ENCODE results near the gene PTK7.
A peak's percentile ranks its signal among the peaks of the same experiment; 100 is the strongest.

Gene PTK7

GRCh38 chr6:43150051-43150751, 74.1 kb downstream of the PTK7 start:
- no peak overlapping the region for H3K18ac ChIP-seq (ENCODE audit: low read depth in 1 of 2, low read length in 2 of 2)
- H3K36me3 ChIP-seq (ENCODE audit: control insufficient read depth in 1 of 2, insufficient read depth in 2 of 2, low read depth in 1 of 2, low read length in 2 of 2) = peaks cover 18 to 74% of the 10 kb centered on the region in 2 experiments
- no peak overlapping the region for H3K23ac ChIP-seq (ENCODE audit: low read length in 2 of 2)
- no peaks in the 10 kb centered on the region for H3K27me3 ChIP-seq (ENCODE audit: control insufficient read depth in 1 of 2, insufficient read depth in 1 of 2, low read length in 2 of 2)
- H2BK12ac ChIP-seq (ENCODE audit: low read length in 2 of 2) = no peak overlapping the region
- no peak overlapping the region for H2AFZ ChIP-seq (ENCODE audit: low read depth, low read length)
- no peak overlapping the region for H3K14ac ChIP-seq (ENCODE audit: low read length in 2 of 2)
- no peaks in the 10 kb centered on the region for H3K9me3 ChIP-seq (ENCODE audit: control insufficient read depth, low read length)
- peaks cover 3% of the 10 kb centered on the region for H3K4me1 ChIP-seq (ENCODE audit: control insufficient read depth, insufficient read depth, low read depth, low read length)
- H3K4ac ChIP-seq (ENCODE audit: low read depth in 1 of 2, low read length in 2 of 2) = no peak overlapping the region
- no peak overlapping the region for H4K8ac ChIP-seq (ENCODE audit: low read length)
- H4K91ac ChIP-seq (ENCODE audit: low read length) = no peak overlapping the region
- DNase-seq = no peak
- H3K79me1 ChIP-seq (replicated peaks; ENCODE audit: low read length, poor library complexity, severe bottlenecking) = peaks cover 24% of the 10 kb centered on the region
- H3K9ac ChIP-seq (ENCODE audit: low read length) = no peak overlapping the region
- no peak overlapping the region for H2AK5ac ChIP-seq (ENCODE audit: low read length, severe bottlenecking)
- H2BK15ac ChIP-seq (ENCODE audit: low read depth, poor library complexity, severe bottlenecking) = no peak overlapping the region
- no peak overlapping the region for H2BK120ac ChIP-seq (ENCODE audit: low read depth, low read length)
- H3K27ac ChIP-seq (ENCODE audit: low read length, poor library complexity, severe bottlenecking) = no peak overlapping the region
- no peak overlapping the region for H2BK5ac ChIP-seq (ENCODE audit: low read depth, low read length, poor library complexity, severe bottlenecking)
- 94% methylated on average over 6 of the region's 7 CpGs for WGBS
- H3K4me3 ChIP-seq (ENCODE audit: insufficient read depth in 1 of 2, low read depth in 1 of 2, low read length in 2 of 2) = no peak overlapping the region
- no peak overlapping the region for H3K4me2 ChIP-seq (ENCODE audit: low read length, poor library complexity, severe bottlenecking)

GRCh38 chr6:43159599-43159998, 83.5 kb downstream of the PTK7 start:
- 97% methylated on average over 8 of the region's 11 CpGs for WGBS
- Histone ChIP-seq H4K91ac (ENCODE audit: low read length) (no peak overlapping the region), H3K14ac (ENCODE audit: low read length in 2 of 2) (no peak overlapping the region), H3K27me3 (ENCODE audit: control insufficient read depth in 1 of 2, insufficient read depth in 1 of 2, low read length in 2 of 2) (no peaks in the 10 kb centered on the region), H3K9me3 (ENCODE audit: control insufficient read depth, low read length) (no peaks in the 10 kb centered on the region), H3K18ac (ENCODE audit: low read depth in 1 of 2, low read length in 2 of 2) (no peak overlapping the region), H2AK5ac (ENCODE audit: low read length, severe bottlenecking) (no peak overlapping the region), H4K8ac (ENCODE audit: low read length) (no peak overlapping the region), H3K4ac (ENCODE audit: low read depth in 1 of 2, low read length in 2 of 2) (no peak overlapping the region), H3K79me1 (replicated peaks; ENCODE audit: low read length, poor library complexity, severe bottlenecking) (peaks cover 8% of the 10 kb centered on the region), H3K27ac (ENCODE audit: low read length, poor library complexity, severe bottlenecking) (no peak overlapping the region), H3K36me3 (ENCODE audit: control insufficient read depth in 1 of 2, insufficient read depth in 2 of 2, low read depth in 1 of 2, low read length in 2 of 2) (peaks cover 10 to 61% of the 10 kb centered on the region in 2 experiments), H2BK15ac (ENCODE audit: low read depth, poor library complexity, severe bottlenecking) (no peak overlapping the region), H2BK120ac (ENCODE audit: low read depth, low read length) (no peak overlapping the region), H3K4me1 (ENCODE audit: control insufficient read depth, insufficient read depth, low read depth, low read length) (peaks cover 3% of the 10 kb centered on the region), H2BK12ac (ENCODE audit: low read length in 2 of 2) (no peak overlapping the region), H3K23ac (ENCODE audit: low read length in 2 of 2) (no peak overlapping the region), H3K9ac (ENCODE audit: low read length) (no peak overlapping the region), H2BK5ac (ENCODE audit: low read depth, low read length, poor library complexity, severe bottlenecking) (no peak overlapping the region), H2AFZ (ENCODE audit: low read depth, low read length) (no peak overlapping the region), H3K4me3 (ENCODE audit: insufficient read depth in 1 of 2, low read depth in 1 of 2, low read length in 2 of 2) (no peak overlapping the region), H3K4me2 (ENCODE audit: low read length, poor library complexity, severe bottlenecking) (no peak overlapping the region)
- no peak for DNase-seq

- Histone ChIP-seq H3K4me1 (ENCODE audit: control insufficient read depth, insufficient read depth, low read depth, low read length) (peaks cover 3% of the 10 kb centered on the region), H4K91ac (ENCODE audit: low read length) (no peak overlapping the region), H2BK12ac (ENCODE audit: low read length in 2 of 2) (no peak overlapping the region), H3K27me3 (ENCODE audit: control insufficient read depth in 1 of 2, insufficient read depth in 1 of 2, low read length in 2 of 2) (no peaks in the 10 kb centered on the region), H3K9ac (ENCODE audit: low read length) (no peak overlapping the region), H3K4me3 (ENCODE audit: insufficient read depth in 1 of 2, low read depth in 1 of 2, low read length in 2 of 2) (no peak overlapping the region), H3K9me3 (ENCODE audit: control insufficient read depth, low read length) (no peaks in the 10 kb centered on the region), H3K23ac (ENCODE audit: low read length in 2 of 2) (no peak overlapping the region), H4K8ac (ENCODE audit: low read length) (no peak overlapping the region), H3K79me1 (replicated peaks; ENCODE audit: low read length, poor library complexity, severe bottlenecking) (peaks cover 2% of the 10 kb centered on the region), H3K36me3 (ENCODE audit: control insufficient read depth in 1 of 2, insufficient read depth in 2 of 2, low read depth in 1 of 2, low read length in 2 of 2) (peaks cover 7 to 40% of the 10 kb centered on the region in 2 experiments), H2BK15ac (ENCODE audit: low read depth, poor library complexity, severe bottlenecking) (no peak overlapping the region), H2BK5ac (ENCODE audit: low read depth, low read length, poor library complexity, severe bottlenecking) (no peak overlapping the region), H3K4ac (ENCODE audit: low read depth in 1 of 2, low read length in 2 of 2) (no peak overlapping the region), H2AK5ac (ENCODE audit: low read length, severe bottlenecking) (no peak overlapping the region), H3K14ac (ENCODE audit: low read length in 2 of 2) (no peak overlapping the region), H3K27ac (ENCODE audit: low read length, poor library complexity, severe bottlenecking) (no peak overlapping the region), H3K4me2 (ENCODE audit: low read length, poor library complexity, severe bottlenecking) (no peak overlapping the region), H2AFZ (ENCODE audit: low read depth, low read length) (no peak overlapping the region), H2BK120ac (ENCODE audit: low read depth, low read length) (no peak overlapping the region), H3K18ac (ENCODE audit: low read depth in 1 of 2, low read length in 2 of 2) (no peak overlapping the region)
- no peak for DNase-seq
These were observed 87.8 kb downstream of the PTK7 start for GRCh38 chr6:43163899-43164298.

- H3K9me3 ChIP-seq (ENCODE audit: control insufficient read depth, low read length) = no peaks in the 10 kb centered on the region
- H2BK120ac ChIP-seq (ENCODE audit: low read depth, low read length) = no peak overlapping the region
- H3K4ac ChIP-seq (ENCODE audit: low read depth in 1 of 2, low read length in 2 of 2) = peak overlapping the region in 1 of 2 experiments; percentile 66
- peaks cover 20% of the 10 kb centered on the region for H3K4me1 ChIP-seq (ENCODE audit: control insufficient read depth, insufficient read depth, low read depth, low read length)
- 0% methylated on average over 16 of the region's 18 CpGs for WGBS
- H3K36me3 ChIP-seq (ENCODE audit: control insufficient read depth in 1 of 2, insufficient read depth in 2 of 2, low read depth in 1 of 2, low read length in 2 of 2) = peaks cover 5 to 6% of the 10 kb centered on the region in 2 experiments
- H2AK5ac ChIP-seq (ENCODE audit: low read length, severe bottlenecking) = no peak overlapping the region
- H3K27me3 ChIP-seq (ENCODE audit: control insufficient read depth in 1 of 2, insufficient read depth in 1 of 2, low read length in 2 of 2) = no peaks in the 10 kb centered on the region
- peak; percentile 96 for DNase-seq
- H3K27ac ChIP-seq (ENCODE audit: low read length, poor library complexity, severe bottlenecking) = peak overlapping the region; percentile 97
- H2BK15ac ChIP-seq (ENCODE audit: low read depth, poor library complexity, severe bottlenecking) = no peak overlapping the region
- H4K8ac ChIP-seq (ENCODE audit: low read length) = peak overlapping the region; percentile 79
- H3K14ac ChIP-seq (ENCODE audit: low read length in 2 of 2) = peak overlapping the region in 1 of 2 experiments; percentile 70
- peak overlapping the region; percentile 58 for H4K91ac ChIP-seq (ENCODE audit: low read length)
- peak overlapping the region; percentile 95 for H2BK5ac ChIP-seq (ENCODE audit: low read depth, low read length, poor library complexity, severe bottlenecking)
- H3K79me1 ChIP-seq (replicated peaks; ENCODE audit: low read length, poor library complexity, severe bottlenecking) = peaks cover 2% of the 10 kb centered on the region
- H3K23ac ChIP-seq (ENCODE audit: low read length in 2 of 2) = no peak overlapping the region
- peak overlapping the region; percentile 58 to 90 for H3K4me3 ChIP-seq (ENCODE audit: insufficient read depth in 1 of 2, low read depth in 1 of 2, low read length in 2 of 2)
- peak overlapping the region; percentile 90 for H2AFZ ChIP-seq (ENCODE audit: low read depth, low read length)
- peak overlapping the region; percentile 76 to 85 for H3K18ac ChIP-seq (ENCODE audit: low read depth in 1 of 2, low read length in 2 of 2)
- peak overlapping the region; percentile 94 for H3K4me2 ChIP-seq (ENCODE audit: low read length, poor library complexity, severe bottlenecking)
- peak overlapping the region; percentile 94 for H3K9ac ChIP-seq (ENCODE audit: low read length)
- peak overlapping the region in 1 of 2 experiments; percentile 66 for H2BK12ac ChIP-seq (ENCODE audit: low read length in 2 of 2)
These were observed 94.4 kb downstream of the PTK7 start for GRCh38 chr6:43170417-43170930.

Data from mesenchymal stem cell (in vitro differentiated cells and primary cell).